ENCODE data around the gene IL17RC.

DNA sequence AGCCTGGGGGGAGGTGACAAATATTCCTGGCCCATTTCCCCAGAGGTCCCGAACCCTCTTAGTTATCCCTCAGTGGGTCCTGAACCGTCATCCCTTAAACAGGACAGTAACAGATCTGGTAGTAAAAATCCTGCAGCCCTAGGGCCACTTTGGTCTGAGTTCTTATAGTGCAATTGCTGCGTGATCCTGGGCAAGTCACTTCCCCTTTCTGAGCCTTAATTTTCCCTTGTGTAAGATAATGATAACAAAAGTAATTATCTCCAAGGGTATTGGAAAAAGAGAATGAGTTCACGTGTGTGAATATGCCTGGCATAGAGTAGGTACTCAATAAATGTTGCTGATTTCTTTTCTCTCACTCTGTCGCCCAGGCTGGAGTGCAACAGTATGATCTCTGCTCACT lies 29.4 kb upstream of the IL17RC start:
- TF ChIP-seq, protein P1, sequence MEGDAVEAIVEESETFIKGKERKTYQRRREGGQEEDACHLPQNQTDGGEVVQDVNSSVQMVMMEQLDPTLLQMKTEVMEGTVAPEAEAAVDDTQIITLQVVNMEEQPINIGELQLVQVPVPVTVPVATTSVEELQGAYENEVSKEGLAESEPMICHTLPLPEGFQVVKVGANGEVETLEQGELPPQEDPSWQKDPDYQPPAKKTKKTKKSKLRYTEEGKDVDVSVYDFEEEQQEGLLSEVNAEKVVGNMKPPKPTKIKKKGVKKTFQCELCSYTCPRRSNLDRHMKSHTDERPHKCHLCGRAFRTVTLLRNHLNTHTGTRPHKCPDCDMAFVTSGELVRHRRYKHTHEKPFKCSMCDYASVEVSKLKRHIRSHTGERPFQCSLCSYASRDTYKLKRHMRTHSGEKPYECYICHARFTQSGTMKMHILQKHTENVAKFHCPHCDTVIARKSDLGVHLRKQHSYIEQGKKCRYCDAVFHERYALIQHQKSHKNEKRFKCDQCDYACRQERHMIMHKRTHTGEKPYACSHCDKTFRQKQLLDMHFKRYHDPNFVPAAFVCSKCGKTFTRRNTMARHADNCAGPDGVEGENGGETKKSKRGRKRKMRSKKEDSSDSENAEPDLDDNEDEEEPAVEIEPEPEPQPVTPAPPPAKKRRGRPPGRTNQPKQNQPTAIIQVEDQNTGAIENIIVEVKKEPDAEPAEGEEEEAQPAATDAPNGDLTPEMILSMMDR (IDR thresholded peaks at IDR 0.05; ENCODE audit: insufficient read depth, low read depth, low read length): no peak
- TF ChIP-seq EZH2 (IDR thresholded peaks at IDR 0.05; ENCODE audit: insufficient read depth, low read length): no peak
